ENCODE data around the gene DLK2.

GRCh38 chr6:43459535-43459934, 4.2 kb upstream of the DLK2 start:
- TF ChIP-seq CTCF (IDR thresholded peaks at IDR 0.05) (no peak), POLR2A (IDR thresholded peaks at IDR 0.05) (no peak), POLR2AphosphoS5 (IDR thresholded peaks at IDR 0.05) (no peak)
